Stimulated activated naive CD8-positive, alpha-beta T cell treated with anti-CD3 and anti-CD28 coated beads, Interleukin-15, amount 100 ng/mL, for 72 hours (primary cell): ENCODE data around the gene CMAS.
"Not testable (repeated sequence)": the region's sequence is repeated elsewhere in the genome, so short reads cannot be mapped to it uniquely, and the experiment has no call there.

ENCODE experiments used
- ATAC-seq: fragments of 150-1000 bp; cut with Tn5 transposase; 2 replicates; pipeline ENCODE4 v1.10.0; 2021; ENCODE audit warnings: mild to moderate bottlenecking, moderate library complexity
- DNase-seq, 2 donors: peaks; one replicate each; pipeline ENCODE4 v3.0.0; 2021 to 2022
- H3K27ac Mint-ChIP-seq, 2 donors: one replicate each; pipeline ENCODE4 v1.8.0; 2022; ENCODE audit warnings: mild to moderate bottlenecking in 2 of 2, mixed read lengths in 2 of 2, moderate library complexity in 2 of 2
- H3K27me3 Mint-ChIP-seq: one replicate; pipeline ENCODE4 v1.8.0; 2022; ENCODE audit warnings: mixed read lengths
- H3K4me1 Mint-ChIP-seq: one replicate; pipeline ENCODE4 v1.8.0; 2022; ENCODE audit warnings: mild to moderate bottlenecking, mixed read lengths
- H3K4me3 Mint-ChIP-seq, 2 donors: one replicate each; pipeline ENCODE4 v1.8.0; 2022; ENCODE audit warnings: mild to moderate bottlenecking in 2 of 2, mixed read lengths in 2 of 2, moderate library complexity in 1 of 2
- H3K9me3 Mint-ChIP-seq, 2 donors: one replicate each; pipeline ENCODE4 v1.8.0; 2022; ENCODE audit warnings: mixed read lengths in 2 of 2

CMAS gene

DNA sequence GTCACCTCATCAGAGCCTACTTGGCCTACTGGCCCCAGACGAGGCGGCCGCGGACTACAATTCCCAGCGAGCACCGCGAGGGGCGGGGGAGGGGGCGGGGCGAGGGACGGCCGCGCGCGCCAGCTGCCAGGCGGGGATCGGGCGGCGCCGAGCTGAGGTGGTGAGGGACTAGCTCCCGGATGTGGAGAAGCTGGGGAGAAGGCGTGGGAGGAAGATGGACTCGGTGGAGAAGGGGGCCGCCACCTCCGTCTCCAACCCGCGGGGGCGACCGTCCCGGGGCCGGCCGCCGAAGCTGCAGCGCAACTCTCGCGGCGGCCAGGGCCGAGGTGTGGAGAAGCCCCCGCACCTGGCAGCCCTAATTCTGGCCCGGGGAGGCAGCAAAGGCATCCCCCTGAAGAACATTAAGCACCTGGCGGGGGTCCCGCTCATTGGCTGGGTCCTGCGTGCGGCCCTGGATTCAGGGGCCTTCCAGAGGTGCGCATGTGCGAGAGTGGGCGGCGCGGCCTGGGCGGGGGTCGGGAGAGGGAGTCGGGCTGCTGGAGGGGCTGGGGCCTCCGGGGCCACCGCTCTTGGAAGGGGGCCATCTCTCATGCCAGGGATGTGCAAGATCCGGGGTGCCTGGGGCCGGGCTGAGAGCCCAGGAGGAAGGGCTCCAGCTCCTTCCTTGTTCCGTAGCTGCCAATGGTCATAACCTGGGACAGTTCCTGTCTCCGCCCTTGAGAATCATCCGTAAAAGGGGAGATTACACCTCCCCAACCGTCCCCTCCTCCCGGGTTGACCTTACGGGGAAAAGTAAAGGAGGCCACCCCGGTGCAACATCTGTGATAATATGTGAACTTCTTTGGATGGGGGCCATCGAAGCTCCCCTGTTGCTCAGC lies at the start of gene CMAS:
TSS of gene CMAS (plus strand) at position 129 of the 878 bp plus-strand sequence. CDS start at position 215, 86 bp downstream.
- H3K4me1 Mint-ChIP-seq = peaks cover 47% of the 10 kb centered on the region
- peak within 1 kb of the TSS; percentile 95 to 97 for H3K4me3 Mint-ChIP-seq
- H3K27ac Mint-ChIP-seq = peak within 1 kb of the TSS; percentile 93 to 98
- H3K27me3 Mint-ChIP-seq = no peaks in the 10 kb centered on the region
- ATAC-seq (peak; percentile 88), DNase-seq (peak; percentile 65 to 76)
- H3K9me3 Mint-ChIP-seq = no peaks in the 10 kb centered on the region

DNA sequence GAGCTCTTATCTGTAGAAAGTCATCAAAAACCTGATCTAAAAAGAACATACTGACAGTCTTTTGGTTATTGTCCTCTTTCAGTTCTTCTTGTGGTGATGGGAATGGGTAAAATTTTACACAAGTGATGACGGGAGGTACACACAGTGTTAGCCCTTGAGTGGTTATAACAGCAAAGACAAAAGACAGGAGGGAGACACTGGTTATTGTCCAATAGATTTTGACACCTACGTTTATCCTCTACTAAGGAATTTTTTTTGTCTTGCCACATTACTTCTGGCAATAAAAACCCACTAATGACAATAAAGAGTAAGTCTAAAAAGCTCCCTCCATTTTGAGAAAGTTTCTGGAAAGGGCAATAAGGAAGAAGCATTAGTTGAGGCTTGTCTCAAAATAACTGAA lies 47.7 kb upstream of the CMAS start:
- H3K4me3 Mint-ChIP-seq = no peak overlapping the region
- H3K4me1 Mint-ChIP-seq = peaks cover under 1% of the 10 kb centered on the region
- H3K27ac Mint-ChIP-seq = no peak overlapping the region
- H3K9me3 Mint-ChIP-seq = no peaks in the 10 kb centered on the region
- ATAC-seq (no peak), DNase-seq (no peak)
- no peaks in the 10 kb centered on the region for H3K27me3 Mint-ChIP-seq

DNA sequence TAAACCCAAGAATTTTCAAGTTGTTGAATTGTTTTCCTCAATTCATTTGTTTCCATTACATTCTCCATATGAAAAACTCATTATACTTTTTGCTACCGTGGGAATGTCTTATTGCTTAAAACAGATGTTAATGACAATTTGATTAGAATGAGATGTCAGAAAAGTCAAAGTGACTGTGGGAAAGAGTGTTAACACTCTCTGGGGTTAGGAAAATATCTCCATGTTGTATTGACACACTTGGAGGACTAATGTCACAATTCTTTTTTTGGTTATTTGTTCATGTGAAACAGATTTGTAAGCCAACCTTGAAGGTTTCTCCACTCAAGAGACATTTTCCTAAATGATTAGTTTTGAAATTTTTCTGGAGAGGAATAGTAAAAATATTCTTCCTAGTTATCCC lies 47.2 kb upstream of the CMAS start:
- Mint-ChIP-seq H3K4me3 (no peak overlapping the region), H3K27me3 (no peaks in the 10 kb centered on the region), H3K4me1 (no peaks in the 10 kb centered on the region), H3K9me3 (no peaks in the 10 kb centered on the region), H3K27ac (no peak overlapping the region)
- ATAC-seq (no peak), DNase-seq (no peak)

DNA sequence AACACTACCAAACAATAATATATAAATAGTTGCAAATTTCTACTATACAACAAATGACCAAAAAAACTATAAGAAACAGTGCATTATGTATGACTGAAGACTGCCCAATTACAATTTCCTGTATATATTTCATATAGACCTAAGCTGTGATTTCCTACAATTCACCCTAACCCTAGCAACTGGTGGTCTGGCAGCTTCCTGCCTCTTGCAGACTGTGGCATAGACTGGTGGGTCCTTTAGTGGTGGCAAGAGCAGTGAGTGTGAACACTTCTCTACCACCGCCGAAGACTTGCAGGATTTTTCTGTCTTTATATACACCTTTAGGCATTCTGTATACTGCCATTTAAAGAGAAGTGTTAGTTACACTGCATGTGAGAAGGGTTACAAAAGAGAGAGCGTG lies 43.6 kb upstream of the CMAS start:
- no peak overlapping the region for H3K4me3 Mint-ChIP-seq
- ATAC-seq (no peak), DNase-seq (no peak)
- no peak overlapping the region for H3K27ac Mint-ChIP-seq
- H3K9me3 Mint-ChIP-seq = no peaks in the 10 kb centered on the region
- H3K27me3 Mint-ChIP-seq = no peaks in the 10 kb centered on the region
- H3K4me1 Mint-ChIP-seq = no peaks in the 10 kb centered on the region

DNA sequence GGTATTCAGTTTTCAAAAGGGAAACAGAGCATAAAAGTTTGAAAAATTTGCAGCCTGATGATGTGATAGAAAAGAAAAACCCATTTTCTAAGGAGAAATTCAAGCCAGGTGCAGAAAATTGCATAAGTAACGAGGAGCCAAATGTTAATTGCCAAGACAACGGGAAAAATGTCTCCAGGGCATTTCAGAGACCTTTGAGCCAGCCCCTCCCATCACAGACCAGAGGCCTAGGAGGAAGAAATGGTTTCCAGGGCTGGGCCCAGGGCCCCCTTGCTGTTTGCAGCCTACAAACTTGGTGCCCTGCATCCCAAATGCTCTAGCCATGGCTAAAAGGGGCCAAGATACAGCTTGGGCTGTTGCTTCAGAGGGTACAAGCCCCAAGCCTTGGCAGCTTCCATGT lies 38.2 kb upstream of the CMAS start:
- H3K27ac Mint-ChIP-seq, H3K4me1 Mint-ChIP-seq: not testable (repeated sequence)

DNA sequence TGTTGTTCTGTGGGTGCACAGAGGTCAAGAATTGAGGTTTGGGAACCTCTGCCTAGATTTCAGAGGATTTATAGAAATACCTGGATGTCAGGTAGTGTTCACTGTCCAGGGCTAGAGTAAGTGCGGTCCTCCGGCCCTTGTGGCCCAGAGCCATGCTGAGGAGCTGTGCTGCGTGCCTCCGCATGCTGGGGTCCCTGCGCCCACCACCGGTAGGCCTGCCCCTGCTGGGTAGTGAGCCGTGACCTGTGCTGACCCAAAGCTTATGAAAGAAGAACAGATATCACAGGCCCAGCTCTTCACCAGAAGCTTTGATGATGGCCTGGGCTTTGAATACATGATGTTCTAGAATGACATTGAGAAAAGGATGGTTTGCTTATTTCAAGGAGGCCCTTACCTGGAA lies 37.8 kb upstream of the CMAS start:
- Mint-ChIP-seq H3K4me3 (no peak overlapping the region), H3K27ac (peak overlapping the region in 1 of 2 donors; percentile 90)

More for the DNA sequence above, 38.2 kb upstream of the CMAS start:
- ATAC-seq, H3K9me3 Mint-ChIP-seq, DNase-seq, H3K4me3 Mint-ChIP-seq, H3K27me3 Mint-ChIP-seq: not testable (repeated sequence)

DNA sequence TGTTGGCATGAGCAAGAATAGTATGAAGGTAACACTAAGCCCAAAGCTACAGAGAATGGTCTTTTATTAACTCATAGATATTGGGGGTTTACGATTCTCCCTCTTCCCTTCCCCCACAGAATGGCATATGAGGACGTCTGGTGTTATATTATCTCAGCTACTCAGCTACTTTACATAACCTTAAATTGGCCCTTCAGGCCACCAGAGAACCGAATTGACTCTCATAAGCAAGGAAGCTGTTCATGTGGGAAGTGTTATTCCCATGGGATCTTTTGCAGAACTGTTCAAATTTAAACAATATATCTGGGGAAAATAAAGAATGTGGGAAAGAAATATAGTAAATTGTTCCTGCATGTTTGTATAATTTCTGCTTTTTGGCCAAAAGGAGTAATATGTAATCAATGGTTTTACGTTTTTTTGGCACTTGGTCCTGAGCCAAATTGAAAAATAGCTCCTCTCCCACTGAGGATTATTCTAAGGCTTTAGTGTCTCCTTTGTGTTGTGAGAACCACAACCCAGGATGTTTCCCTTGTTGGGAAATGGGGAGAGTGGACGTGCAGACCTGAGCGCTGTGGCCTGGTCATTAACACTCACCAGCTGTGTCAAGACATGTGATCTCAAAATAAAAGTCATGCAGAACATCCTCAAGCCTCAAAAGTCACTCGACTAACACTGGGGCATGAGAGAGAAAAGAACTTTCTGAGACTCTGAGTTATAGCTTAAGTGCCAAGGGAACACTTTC lies 31.8 kb upstream of the CMAS start:
- DNase-seq (no peak), ATAC-seq (no peak)
- Mint-ChIP-seq H3K27ac (no peak overlapping the region), H3K9me3 (no peaks in the 10 kb centered on the region), H3K4me1 (peaks cover 6% of the 10 kb centered on the region), H3K27me3 (peaks cover 14% of the 10 kb centered on the region), H3K4me3 (no peak overlapping the region)

More for the DNA sequence above, 37.8 kb upstream of the CMAS start:
- DNase-seq = no peak
- Mint-ChIP-seq H3K4me1 (no peaks in the 10 kb centered on the region), H3K9me3 (no peaks in the 10 kb centered on the region), H3K27me3 (no peaks in the 10 kb centered on the region)
- no peak for ATAC-seq

DNA sequence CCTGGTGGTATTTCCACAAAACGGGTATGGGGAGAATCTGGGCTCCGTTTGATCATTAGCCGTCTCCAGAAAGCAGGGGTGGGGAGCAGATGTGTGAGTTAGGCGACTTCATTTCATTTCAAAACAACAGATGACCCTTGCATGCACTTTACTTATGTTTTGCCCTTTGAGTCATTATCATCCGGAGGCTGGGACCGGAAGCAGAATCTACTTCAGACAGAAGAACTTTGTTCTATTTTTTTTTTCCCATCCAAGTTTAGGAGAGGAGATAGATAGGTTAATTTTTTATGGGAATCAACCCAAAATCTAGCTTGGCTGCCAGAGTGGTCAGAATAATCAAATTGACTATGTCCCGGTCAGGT lies 31.3 kb upstream of the CMAS start:
- Mint-ChIP-seq H3K27me3 (peaks cover 14% of the 10 kb centered on the region), H3K9me3 (no peaks in the 10 kb centered on the region), H3K4me1 (peaks cover 6% of the 10 kb centered on the region), H3K27ac (no peak overlapping the region), H3K4me3 (no peak overlapping the region)
- DNase-seq = no peak
- no peak for ATAC-seq

DNA sequence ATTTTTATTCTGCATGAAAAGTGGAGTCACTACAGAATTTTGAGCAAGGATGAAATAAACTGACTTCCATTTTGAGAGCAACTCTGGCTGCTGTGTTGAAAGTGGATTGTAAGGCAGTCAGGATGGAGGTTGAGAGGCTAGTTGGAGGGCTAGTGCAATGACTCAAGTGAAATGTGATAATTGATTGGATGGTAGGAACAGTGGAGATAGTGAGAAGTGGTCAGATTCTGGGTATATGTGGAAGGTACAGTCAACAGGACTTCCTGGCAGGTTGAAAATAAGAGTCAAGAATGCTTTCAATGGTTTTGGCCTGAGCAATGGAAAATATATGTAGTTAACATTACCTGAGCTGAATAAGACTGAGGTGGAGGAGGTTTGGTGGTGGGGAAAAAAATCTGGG lies 29.0 kb upstream of the CMAS start:
- peaks cover 6% of the 10 kb centered on the region for H3K4me1 Mint-ChIP-seq
- no peaks in the 10 kb centered on the region for H3K9me3 Mint-ChIP-seq
- no peak overlapping the region for H3K4me3 Mint-ChIP-seq
- DNase-seq (no peak), ATAC-seq (peak; percentile 74)
- no peak overlapping the region for H3K27ac Mint-ChIP-seq
- peaks cover 14% of the 10 kb centered on the region for H3K27me3 Mint-ChIP-seq

DNA sequence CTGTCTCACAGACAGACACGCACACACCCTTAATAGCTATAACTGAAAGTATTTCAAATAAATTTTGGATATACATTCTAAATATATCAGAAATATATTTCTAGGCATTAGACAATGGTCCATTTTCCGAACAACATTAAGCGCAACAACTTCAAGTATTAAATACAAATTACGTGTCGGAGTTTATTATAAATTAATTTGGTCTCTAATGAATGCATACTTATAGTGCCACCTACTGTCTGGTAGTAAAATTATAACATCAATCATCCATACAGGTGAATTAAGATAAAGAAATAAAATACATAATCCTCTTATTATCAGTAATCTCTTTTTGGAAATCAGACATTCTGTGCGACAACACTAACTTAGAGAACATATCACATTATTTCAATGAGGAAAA lies 27.2 kb upstream of the CMAS start:
- no peak for DNase-seq
- H3K27ac Mint-ChIP-seq = no peak overlapping the region
- no peak overlapping the region for H3K4me3 Mint-ChIP-seq
- H3K9me3 Mint-ChIP-seq = peaks cover 8% of the 10 kb centered on the region in 2 donors
- H3K27me3 Mint-ChIP-seq = peaks cover 9% of the 10 kb centered on the region
- peaks cover 6% of the 10 kb centered on the region for H3K4me1 Mint-ChIP-seq
- no peak for ATAC-seq

DNA sequence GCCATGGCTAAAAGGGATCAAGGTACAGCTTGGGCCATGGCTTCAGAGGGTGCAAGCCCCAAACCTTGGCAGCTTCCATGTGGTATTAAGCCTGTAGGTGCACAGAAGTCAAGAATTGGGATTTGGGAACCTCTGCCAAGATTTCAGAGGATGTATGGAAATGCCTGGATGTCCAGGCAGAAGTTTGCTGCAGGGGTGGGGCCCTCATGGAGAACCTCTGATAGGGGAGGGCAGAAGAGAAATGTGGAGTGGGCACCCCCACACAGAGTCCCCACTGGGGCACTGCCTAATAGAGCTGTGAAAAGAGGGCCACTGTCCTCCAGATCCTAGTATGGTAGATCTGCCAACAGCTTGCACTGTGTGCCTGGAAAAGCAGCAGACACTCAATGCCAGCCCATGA lies 22.5 kb upstream of the CMAS start:
- H3K27ac Mint-ChIP-seq, DNase-seq, H3K4me3 Mint-ChIP-seq, H3K4me1 Mint-ChIP-seq, H3K27me3 Mint-ChIP-seq, ATAC-seq: not testable (repeated sequence)
- peaks cover 10 to 11% of the 10 kb centered on the region in 2 donors for H3K9me3 Mint-ChIP-seq

DNA sequence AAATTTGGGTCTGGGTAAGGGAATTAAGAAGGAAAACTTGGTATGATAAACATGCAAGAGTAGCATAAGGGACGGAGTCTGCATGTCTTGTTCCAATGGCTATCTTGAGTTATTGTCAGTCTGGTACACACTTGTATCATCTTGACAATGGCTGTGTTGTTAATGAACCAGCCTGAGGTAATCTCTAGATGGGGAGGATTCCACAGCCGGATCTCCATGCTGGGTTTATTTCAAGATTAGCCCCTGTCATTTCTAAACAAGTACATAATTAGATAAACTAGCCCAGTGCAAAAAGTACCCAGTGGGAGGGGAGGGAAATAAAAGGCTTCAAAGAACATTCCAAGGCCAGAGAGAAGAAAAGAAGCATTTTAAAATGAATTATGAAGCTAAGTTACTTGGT lies 16.5 kb upstream of the CMAS start:
- H3K4me1 Mint-ChIP-seq = peaks cover 3% of the 10 kb centered on the region
- H3K27me3 Mint-ChIP-seq = no peaks in the 10 kb centered on the region
- no peak overlapping the region for H3K4me3 Mint-ChIP-seq
- DNase-seq = no peak
- ATAC-seq = no peak
- no peaks in the 10 kb centered on the region for H3K9me3 Mint-ChIP-seq
- H3K27ac Mint-ChIP-seq = no peak overlapping the region

DNA sequence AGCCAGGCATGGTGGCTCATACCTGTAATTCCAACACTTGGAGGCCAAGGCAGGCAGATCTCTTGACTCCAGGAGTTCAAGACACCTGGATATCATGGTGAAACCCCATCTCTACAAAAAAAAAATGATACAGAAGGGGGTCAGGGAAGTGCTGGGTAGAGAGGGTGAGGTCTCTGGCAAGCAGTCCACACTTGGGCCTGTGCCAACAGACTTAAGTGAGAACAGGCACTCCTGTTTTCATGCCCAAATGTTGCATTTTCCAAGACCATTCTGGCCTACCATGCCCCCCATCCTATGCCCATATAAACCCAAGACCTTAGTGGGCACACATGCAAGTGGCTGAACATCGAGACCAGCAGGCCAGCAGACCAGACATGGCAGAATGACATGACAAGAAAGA lies 16.0 kb upstream of the CMAS start:
- Mint-ChIP-seq H3K27ac (no peak overlapping the region), H3K4me1 (peaks cover 8% of the 10 kb centered on the region), H3K9me3 (no peaks in the 10 kb centered on the region), H3K4me3 (no peak overlapping the region), H3K27me3 (no peaks in the 10 kb centered on the region)
- no peak for ATAC-seq
- no peak for DNase-seq

DNA sequence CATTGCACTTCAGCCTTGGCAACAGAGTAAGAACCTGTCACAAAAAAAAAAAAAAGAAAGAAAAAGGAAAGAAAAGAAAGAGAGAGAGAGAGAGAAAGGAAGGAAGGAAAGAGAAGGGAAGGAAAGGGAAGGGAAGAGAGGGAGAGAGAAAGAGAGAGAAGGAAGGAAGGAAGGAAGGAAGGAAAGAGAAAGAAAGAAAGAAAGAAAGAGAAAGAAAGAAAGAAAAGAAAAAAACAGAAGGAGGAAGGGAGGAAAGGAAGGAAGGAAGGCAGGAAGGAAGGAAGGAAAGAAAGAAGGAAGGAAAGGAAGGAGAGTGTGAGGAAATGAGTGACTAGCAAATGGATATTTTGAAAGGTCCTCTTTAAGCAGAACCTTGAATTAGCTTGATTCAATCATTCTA lies 13.3 kb upstream of the CMAS start:
- Mint-ChIP-seq H3K27me3 (no peaks in the 10 kb centered on the region), H3K9me3 (no peaks in the 10 kb centered on the region), H3K4me3 (no peak overlapping the region), H3K4me1 (peaks cover 8% of the 10 kb centered on the region), H3K27ac (peak overlapping the region in 1 of 2 donors; percentile 9)
- ATAC-seq = no peak
- DNase-seq = no peak

DNA sequence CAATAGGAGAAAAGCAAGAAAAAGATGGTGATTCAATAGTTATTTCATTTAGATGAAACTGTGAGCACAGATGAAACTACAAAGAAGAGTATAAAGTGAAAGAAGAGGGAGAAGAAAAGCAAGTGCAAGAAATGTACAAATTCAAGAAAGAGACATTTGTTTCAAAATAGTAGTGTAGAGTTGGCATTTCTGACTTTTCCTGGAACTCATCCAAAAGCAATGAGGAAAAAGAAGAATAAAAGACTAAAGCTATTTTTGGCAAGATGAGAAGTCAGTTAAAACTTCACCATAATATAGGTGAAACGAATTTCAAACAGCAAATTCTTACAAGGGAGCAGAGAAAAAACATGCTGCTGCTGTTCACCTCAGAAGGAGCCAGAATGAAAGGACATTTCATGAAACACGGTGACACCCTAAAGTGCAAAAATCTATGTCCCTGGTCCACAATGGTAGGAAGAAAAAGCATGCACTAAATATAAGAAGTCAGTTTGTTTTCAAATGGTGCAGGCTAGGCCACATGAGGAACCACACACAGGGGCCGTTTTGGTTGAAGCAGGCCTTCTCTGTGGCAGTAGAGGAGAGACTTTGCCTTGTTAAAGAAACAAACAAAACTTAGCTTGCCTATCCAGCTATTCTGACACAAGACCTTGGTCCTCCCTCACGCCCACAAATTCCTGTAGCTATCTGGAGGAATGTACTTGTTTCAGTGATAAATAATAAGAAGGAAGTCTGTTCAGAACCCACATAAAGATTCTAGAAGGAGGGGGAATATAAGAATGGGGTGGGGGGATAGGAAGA lies 11.1 kb upstream of the CMAS start:
- H3K9me3 Mint-ChIP-seq = no peaks in the 10 kb centered on the region
- ATAC-seq (no peak), DNase-seq (no peak)
- H3K27ac Mint-ChIP-seq = no peak overlapping the region
- no peak overlapping the region for H3K4me3 Mint-ChIP-seq
- peaks cover 8% of the 10 kb centered on the region for H3K4me1 Mint-ChIP-seq
- H3K27me3 Mint-ChIP-seq = no peaks in the 10 kb centered on the region

DNA sequence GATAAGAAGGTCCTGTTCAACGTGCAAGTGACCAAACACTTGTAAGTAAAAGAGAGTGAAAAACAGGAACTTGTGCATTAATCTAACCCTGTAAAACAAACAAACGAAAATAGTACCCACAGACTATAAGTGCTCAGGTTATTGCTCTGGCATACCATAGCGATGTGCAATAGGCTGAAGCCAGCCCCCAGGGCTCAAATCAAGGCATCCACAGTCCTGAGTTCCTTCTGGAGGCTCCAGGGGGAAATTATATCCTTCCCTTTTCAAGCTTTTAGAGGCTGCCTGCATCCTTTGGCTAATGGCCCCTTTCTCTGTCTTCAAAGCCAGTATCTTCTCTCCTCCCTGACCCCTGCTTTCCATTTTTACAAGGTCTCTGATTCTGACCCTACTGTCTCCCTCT lies 8.1 kb upstream of the CMAS start:
- Mint-ChIP-seq H3K27me3 (no peaks in the 10 kb centered on the region), H3K27ac (no peak overlapping the region), H3K4me1 (peaks cover 15% of the 10 kb centered on the region), H3K9me3 (no peaks in the 10 kb centered on the region), H3K4me3 (no peak overlapping the region)
- ATAC-seq (no peak), DNase-seq (no peak)
